Measurements from ENCODE around the gene CAV2. TPM values are rescaled to one million over a fixed set of nuclear protein-coding genes. Genes with fewer than 3 reads are reported as not detected.

The CAV2 gene
- total and polyA plus RNA-seq, 9 of the 15 experiments (the other 6 are each of a cell fraction or from before 2014, with no cell fraction given): 16.1 to 137 (median 38.3) TPM

- FAIRE-seq (no peak), DNase-seq (ENCODE audit: extremely low read depth in 1 of 4, low spot score in 3 of 4) (no peak), ATAC-seq (no peak)
- ChIA-PET POLR2A (interaction anchor here (1.4 kb wide), 1 partner anchor 12 kb away, joined by 3 read pairs; no protein-coding TSS in a partner anchor), CTCF (ENCODE audit: low intra/inter-chr PET ratio) (no interaction called here)
- in situ Hi-C loops (cut with MboI): no loop called here
- Histone ChIP-seq H3K4me3 (no peak overlapping the region), H3K36me3 (ENCODE audit: control insufficient read depth, insufficient read depth, low read length) (no peaks in the 10 kb centered on the region), H3K4me1 (replicated peaks in 1 of 2; ENCODE audit: control insufficient read depth in 2 of 2, insufficient read depth in 2 of 2, low read length in 2 of 2) (no peaks in the 10 kb centered on the region), H3K79me2 (ENCODE audit: control insufficient read depth, insufficient read depth, low read length) (no peaks in the 10 kb centered on the region), H3K9me3 (replicated peaks; ENCODE audit: control insufficient read depth, insufficient read depth, low read depth, low read length) (no peaks in the 10 kb centered on the region), H3K27me3 (ENCODE audit: control insufficient read depth in 2 of 2, insufficient read depth in 2 of 2, low read length in 2 of 2) (no peaks in the 10 kb centered on the region), H3K9me1 (ENCODE audit: control insufficient read depth, insufficient read depth, low read length) (no peaks in the 10 kb centered on the region), H3K9ac (ENCODE audit: insufficient read depth in 1 of 2, low read depth in 2 of 2, low read length in 2 of 2) (no peak overlapping the region), H3K4me2 (ENCODE audit: insufficient read depth, low read length) (no peak overlapping the region), H2AFZ (ENCODE audit: low read depth, low read length) (no peak overlapping the region), H4K20me1 (replicated peaks; ENCODE audit: control insufficient read depth, insufficient read depth, low read length) (no peaks in the 10 kb centered on the region), H3K27ac (ENCODE audit: extremely low read depth, low read depth, low read length) (no peak overlapping the region)
- WGBS (ENCODE audit: insufficient coverage, low coverage, missing lambda C conversion rate): 36% methylated on average over 2 of the region's 2 CpGs
- BruUV-seq (replicated peaks): no TSS peak
- intact Hi-C loops (cut with micrococcal nuclease): no loop called here
- no peak for TF ChIP-seq ZNF445 (CRISPR knock-in tag; IDR thresholded peaks at IDR 0.05; ENCODE audit: low read depth)
- TF ChIP-seq KLF16 (IDR thresholded peaks at IDR 0.05): no peak
- no peak for TF ChIP-seq ZNF408 (CRISPR knock-in tag; IDR thresholded peaks at IDR 0.05; ENCODE audit: low read depth)
- no peak for TF ChIP-seq CBFA2T2 (conservative IDR thresholded peaks at IDR 0.05)
- no peak for TF ChIP-seq ZNF696 (CRISPR knock-in tag; conservative IDR thresholded peaks at IDR 0.05)
- TF ChIP-seq TFAM (CRISPR knock-in tag; conservative IDR thresholded peaks at IDR 0.05): no peak
- TF ChIP-seq ZC3H8 (IDR thresholded peaks at IDR 0.05): no peak
- TF ChIP-seq, protein P1, sequence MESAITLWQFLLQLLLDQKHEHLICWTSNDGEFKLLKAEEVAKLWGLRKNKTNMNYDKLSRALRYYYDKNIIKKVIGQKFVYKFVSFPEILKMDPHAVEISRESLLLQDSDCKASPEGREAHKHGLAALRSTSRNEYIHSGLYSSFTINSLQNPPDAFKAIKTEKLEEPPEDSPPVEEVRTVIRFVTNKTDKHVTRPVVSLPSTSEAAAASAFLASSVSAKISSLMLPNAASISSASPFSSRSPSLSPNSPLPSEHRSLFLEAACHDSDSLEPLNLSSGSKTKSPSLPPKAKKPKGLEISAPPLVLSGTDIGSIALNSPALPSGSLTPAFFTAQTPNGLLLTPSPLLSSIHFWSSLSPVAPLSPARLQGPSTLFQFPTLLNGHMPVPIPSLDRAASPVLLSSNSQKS (CRISPR knock-in tag; IDR thresholded peaks at IDR 0.05): no peak
Measured at GRCh38 chr7:116483271-116483942, 16.1 kb upstream of the CAV2 start.

Data from K562 (cell line).